ENCODE data around the gene MYO1E. TPM values are rescaled to one million over a fixed set of nuclear protein-coding genes. Genes with fewer than 3 reads are reported as not detected.

The MYO1E gene
- total and polyA plus RNA-seq, 4 donors = 20.9 to 84.2 (median 52.4) TPM

- Histone ChIP-seq H3K4me1 (ENCODE audit: control insufficient read depth in 5 of 5, insufficient read depth in 5 of 5, low read length in 5 of 5) (peaks cover 0 to 15% (median 6%) of the 10 kb centered on the region in 5 donors), H3K36me3 (ENCODE audit: control insufficient read depth in 4 of 4, insufficient read depth in 4 of 4, low read length in 4 of 4) (peaks cover 0 to 5% (median 2%) of the 10 kb centered on the region in 4 donors), H3K9me3 (ENCODE audit: control insufficient read depth in 4 of 4, insufficient read depth in 3 of 4, low read length in 3 of 4) (no peaks in the 10 kb centered on the region), H3K9ac (ENCODE audit: insufficient read depth in 1 of 2, low read length in 2 of 2) (no peak overlapping the region), H3K4me3 (no peak overlapping the region), H3K27me3 (ENCODE audit: control insufficient read depth in 3 of 3, insufficient read depth in 3 of 3, low read length in 2 of 3) (no peaks in the 10 kb centered on the region), H3K27ac (ENCODE audit: low read depth in 1 of 2, low read length in 1 of 2) (no peak overlapping the region)
- 91 to 96% methylated on average over 2 of the region's 2 CpGs for WGBS, 2 donors
- no peak for ATAC-seq (ENCODE audit: insufficient read depth, low FRiP score)
- no peak for DNase-seq
- no peak for TF ChIP-seq CTCF (IDR thresholded peaks at IDR 0.05; ENCODE audit: control extremely low read depth, extremely low read depth)
Observed at GRCh38 chr15:59242649-59243048, 130.0 kb downstream of the MYO1E start.

- Histone ChIP-seq H3K36me3 (ENCODE audit: control insufficient read depth in 4 of 4, insufficient read depth in 4 of 4, low read length in 4 of 4) (peaks cover 0 to 5% (median 0%) of the 10 kb centered on the region in 4 donors), H3K4me1 (ENCODE audit: control insufficient read depth in 5 of 5, insufficient read depth in 5 of 5, low read length in 5 of 5) (peaks cover 0 to 15% (median 6%) of the 10 kb centered on the region in 5 donors), H3K27me3 (ENCODE audit: control insufficient read depth in 3 of 3, insufficient read depth in 3 of 3, low read length in 2 of 3) (no peaks in the 10 kb centered on the region), H3K9ac (ENCODE audit: insufficient read depth in 1 of 2, low read length in 2 of 2) (no peak overlapping the region), H3K4me3 (no peak overlapping the region), H3K27ac (ENCODE audit: low read depth in 1 of 2, low read length in 1 of 2) (no peak overlapping the region), H3K9me3 (ENCODE audit: control insufficient read depth in 4 of 4, insufficient read depth in 3 of 4, low read length in 3 of 4) (no peaks in the 10 kb centered on the region)
- no peak for ATAC-seq (ENCODE audit: insufficient read depth, low FRiP score)
- WGBS, 2 donors = 69 to 82% methylated on average over 5 of the region's 5 CpGs
- TF ChIP-seq CTCF (IDR thresholded peaks at IDR 0.05; ENCODE audit: control extremely low read depth, extremely low read depth) = no peak
- peak in 2 of 3 donors; percentile 54 to 66 for DNase-seq
Observed at GRCh38 chr15:59240036-59240435, 132.6 kb downstream of the MYO1E start.

GRCh38 chr15:59237924-59238331, 134.7 kb downstream of the MYO1E start:
- WGBS, 2 donors = 62 to 70% methylated on average over 5 of the region's 5 CpGs
- H3K9me3 ChIP-seq (ENCODE audit: control insufficient read depth in 4 of 4, insufficient read depth in 3 of 4, low read length in 3 of 4) = no peaks in the 10 kb centered on the region
- DNase-seq = no peak
- no peak overlapping the region for H3K27ac ChIP-seq (ENCODE audit: low read depth in 1 of 2, low read length in 1 of 2)
- peaks cover 0 to 3% (median 0%) of the 10 kb centered on the region in 4 donors for H3K36me3 ChIP-seq (ENCODE audit: control insufficient read depth in 4 of 4, insufficient read depth in 4 of 4, low read length in 4 of 4)
- H3K9ac ChIP-seq (ENCODE audit: insufficient read depth in 1 of 2, low read length in 2 of 2) = no peak overlapping the region
- TF ChIP-seq CTCF (IDR thresholded peaks at IDR 0.05; ENCODE audit: control extremely low read depth, extremely low read depth) = no peak
- H3K27me3 ChIP-seq (ENCODE audit: control insufficient read depth in 3 of 3, insufficient read depth in 3 of 3, low read length in 2 of 3) = no peaks in the 10 kb centered on the region
- peaks cover 0 to 15% (median 6%) of the 10 kb centered on the region in 5 donors for H3K4me1 ChIP-seq (ENCODE audit: control insufficient read depth in 5 of 5, insufficient read depth in 5 of 5, low read length in 5 of 5)
- ATAC-seq (ENCODE audit: insufficient read depth, low FRiP score) = no peak
- H3K4me3 ChIP-seq = no peak overlapping the region

All from lung (tissue), 12 donors.